Measurements from ENCODE around the gene KIF2C.

The KIF2C gene

GRCh38 chr1:44817307-44817706 lies 77.7 kb downstream of the KIF2C start:
- DNase-seq: no peak

Data from NCI-H2227 treated with DMSO at 0.1 percent for 48 hours (cell line).